BE2C (cell line): ENCODE results near the gene NFKBIB.

Source experiments
- DNase-seq: peaks from one replicate; pipeline ENCODE4 v3.0.0-alpha.2; 2020
- H3K27me3 ChIP-seq: fragments of 250-450 bp; sonication (Bioruptor Pico); 2 replicates; pipeline ENCODE4 v1.5.1; 2020; ENCODE audit warnings: mild to moderate bottlenecking
- H3K36me3 ChIP-seq: fragments of 250-450 bp; sonication (Bioruptor Pico); 2 replicates; pipeline ENCODE4 v1.5.1; 2020; ENCODE audit warnings: mild to moderate bottlenecking
- H3K4me1 ChIP-seq: fragments of 250-450 bp; sonication (Bioruptor Pico); 2 replicates; pipeline ENCODE4 v1.5.1; 2020
- H3K4me3 ChIP-seq: 2 replicates; pipeline ENCODE4 v1.5.1; 2011; ENCODE audit warnings: low read depth, low read length
- H3K9me3 ChIP-seq: fragments of 250-450 bp; sonication (Bioruptor Pico); 2 replicates; pipeline ENCODE4 v1.5.1; 2020
- TF ChIP-seq, protein P1 (sequence below): IDR thresholded peaks from 2 replicates; pipeline ENCODE4 v1.5.1; 2012; ENCODE audit warnings: mild to moderate bottlenecking, low read depth, low read length

Gene NFKBIB

DNA sequence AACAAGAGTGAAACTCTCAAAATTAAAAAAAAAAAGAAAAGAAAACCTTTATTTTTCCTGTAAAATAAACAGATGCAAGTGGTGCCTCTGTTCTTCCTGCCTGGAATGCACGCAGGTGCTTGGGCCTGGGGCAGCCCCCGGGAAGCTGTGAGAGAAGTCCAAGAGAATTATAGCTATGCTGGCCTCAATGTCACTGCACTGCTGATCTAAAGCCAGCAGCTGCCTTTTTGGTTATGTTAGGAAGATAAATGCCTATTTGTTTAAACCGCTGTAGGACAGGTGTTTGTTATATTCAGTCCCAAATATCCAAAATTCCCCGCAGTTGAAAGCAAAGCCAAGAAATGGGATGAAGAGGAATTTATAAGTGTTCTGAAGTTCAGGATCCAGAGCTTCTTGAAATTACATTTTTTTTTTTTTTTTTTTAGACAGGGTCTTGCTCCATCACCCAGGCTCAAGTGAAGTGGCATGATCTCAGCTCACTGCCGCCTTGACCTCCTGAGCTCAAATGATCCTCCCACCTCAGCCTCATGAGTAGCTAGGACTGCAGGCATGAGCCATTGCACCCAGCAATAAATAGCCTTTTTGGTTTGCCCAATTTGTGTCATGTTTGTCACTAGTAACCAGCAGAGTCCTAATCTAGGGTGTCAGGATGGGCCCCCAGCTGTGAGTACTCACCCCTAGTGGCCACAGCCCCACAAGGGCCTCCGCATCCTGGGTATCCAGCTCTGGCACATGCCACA is 23.9 kb upstream of the NFKBIB start:
- H3K4me3 ChIP-seq: no peak overlapping the region
- TF ChIP-seq, protein P1, sequence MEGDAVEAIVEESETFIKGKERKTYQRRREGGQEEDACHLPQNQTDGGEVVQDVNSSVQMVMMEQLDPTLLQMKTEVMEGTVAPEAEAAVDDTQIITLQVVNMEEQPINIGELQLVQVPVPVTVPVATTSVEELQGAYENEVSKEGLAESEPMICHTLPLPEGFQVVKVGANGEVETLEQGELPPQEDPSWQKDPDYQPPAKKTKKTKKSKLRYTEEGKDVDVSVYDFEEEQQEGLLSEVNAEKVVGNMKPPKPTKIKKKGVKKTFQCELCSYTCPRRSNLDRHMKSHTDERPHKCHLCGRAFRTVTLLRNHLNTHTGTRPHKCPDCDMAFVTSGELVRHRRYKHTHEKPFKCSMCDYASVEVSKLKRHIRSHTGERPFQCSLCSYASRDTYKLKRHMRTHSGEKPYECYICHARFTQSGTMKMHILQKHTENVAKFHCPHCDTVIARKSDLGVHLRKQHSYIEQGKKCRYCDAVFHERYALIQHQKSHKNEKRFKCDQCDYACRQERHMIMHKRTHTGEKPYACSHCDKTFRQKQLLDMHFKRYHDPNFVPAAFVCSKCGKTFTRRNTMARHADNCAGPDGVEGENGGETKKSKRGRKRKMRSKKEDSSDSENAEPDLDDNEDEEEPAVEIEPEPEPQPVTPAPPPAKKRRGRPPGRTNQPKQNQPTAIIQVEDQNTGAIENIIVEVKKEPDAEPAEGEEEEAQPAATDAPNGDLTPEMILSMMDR: no peak
- no peaks in the 10 kb centered on the region for H3K36me3 ChIP-seq
- no peaks in the 10 kb centered on the region for H3K27me3 ChIP-seq
- H3K4me1 ChIP-seq: no peaks in the 10 kb centered on the region
- H3K9me3 ChIP-seq: no peaks in the 10 kb centered on the region
- DNase-seq: no peak

DNA sequence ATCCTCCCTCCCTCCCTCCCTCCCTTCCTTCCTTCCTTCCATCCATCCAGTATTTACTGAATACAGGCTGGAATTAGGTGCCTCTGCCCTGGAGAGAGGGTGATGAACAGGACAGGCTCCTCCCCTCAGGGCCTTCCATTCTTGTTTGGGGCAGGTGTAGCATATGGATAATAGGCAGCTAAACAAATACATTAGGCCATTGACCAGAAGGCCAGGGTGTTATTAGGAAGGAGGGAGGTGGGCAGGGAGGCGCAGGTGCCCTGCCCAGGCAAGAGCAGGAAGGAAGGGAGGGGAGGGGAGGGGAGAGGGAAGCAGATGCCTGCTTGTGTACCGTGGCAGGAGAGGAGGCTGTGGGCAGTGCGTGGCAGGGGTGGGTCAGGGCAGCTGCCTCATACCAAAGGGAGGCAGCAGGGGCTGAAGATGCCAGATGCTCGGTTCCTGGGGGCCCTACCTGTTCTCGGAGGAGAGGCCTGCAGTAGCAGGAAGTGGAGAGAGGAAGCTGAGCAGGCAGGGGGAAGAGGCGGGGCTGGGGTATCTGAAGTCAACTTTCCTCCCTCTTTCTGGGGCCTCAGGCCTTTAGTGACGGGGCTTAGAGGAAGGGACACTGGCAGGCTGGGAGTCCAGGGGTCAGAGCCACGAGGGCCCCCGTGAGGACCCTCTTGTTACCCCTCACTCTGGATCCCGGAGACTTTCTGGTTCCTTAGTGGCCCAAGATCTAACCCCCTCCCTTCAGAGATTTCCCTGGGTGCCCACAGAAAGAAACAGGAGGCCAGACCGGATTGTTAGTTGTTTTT is 21.8 kb upstream of the NFKBIB start, which contains the start of gene RINL:
TSS of gene RINL (minus strand) at position 495 of the 794 bp plus-strand sequence. CDS start 1,533 bp downstream, outside the sequence.
- TF ChIP-seq, protein P1: no peak
- H3K9me3 ChIP-seq: no peaks in the 10 kb centered on the region
- no peaks in the 10 kb centered on the region for H3K36me3 ChIP-seq
- DNase-seq: no peak
- no peak within 1 kb of the TSS for H3K4me3 ChIP-seq
- no peaks in the 10 kb centered on the region for H3K4me1 ChIP-seq
- no peaks in the 10 kb centered on the region for H3K27me3 ChIP-seq

DNA sequence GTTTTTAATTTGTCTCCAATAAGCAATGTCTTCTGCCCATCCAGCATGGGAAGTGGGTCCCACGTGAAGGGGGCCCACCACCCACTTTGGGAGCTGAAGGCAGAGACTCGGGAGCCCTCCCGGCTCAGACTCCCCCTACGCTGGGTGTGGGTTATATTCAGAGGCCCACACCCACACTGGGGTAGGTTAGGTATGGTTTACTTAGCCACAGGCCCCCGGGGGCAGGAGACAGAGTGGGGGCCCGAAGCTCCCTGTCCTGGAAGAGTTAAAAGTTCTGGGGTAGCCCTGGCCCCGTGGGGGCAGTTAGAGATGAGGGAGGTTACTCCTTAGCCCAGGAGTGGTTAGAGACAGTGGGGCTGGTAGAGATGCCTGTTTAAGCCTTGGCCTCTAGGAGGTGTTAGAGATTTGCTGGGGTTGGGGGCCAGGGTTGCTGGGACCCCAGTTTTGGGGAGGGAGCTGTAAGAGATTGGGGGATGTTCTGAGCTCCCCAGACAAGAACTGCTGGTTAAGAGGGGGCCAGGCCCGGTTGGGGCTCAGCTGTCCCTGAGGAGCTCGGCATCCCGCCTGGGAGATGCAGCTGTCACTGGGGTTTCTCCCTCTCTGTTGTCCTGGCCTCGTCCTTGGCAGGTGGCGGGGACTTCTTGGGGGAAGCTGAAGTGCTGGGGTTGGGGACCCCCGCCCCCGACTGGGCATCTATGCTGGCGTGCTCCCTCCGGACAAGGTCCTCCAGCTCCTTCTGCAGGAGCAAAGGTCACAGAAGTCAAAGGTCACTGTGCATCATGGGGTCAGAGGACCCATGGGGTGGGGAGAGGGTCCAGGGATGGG is 21.0 kb upstream of the NFKBIB start:
- Histone ChIP-seq H3K27me3 (no peaks in the 10 kb centered on the region), H3K4me1 (no peaks in the 10 kb centered on the region), H3K9me3 (no peaks in the 10 kb centered on the region), H3K4me3 (no peak overlapping the region), H3K36me3 (no peaks in the 10 kb centered on the region)
- TF ChIP-seq, protein P1: no peak
- no peak for DNase-seq

DNA sequence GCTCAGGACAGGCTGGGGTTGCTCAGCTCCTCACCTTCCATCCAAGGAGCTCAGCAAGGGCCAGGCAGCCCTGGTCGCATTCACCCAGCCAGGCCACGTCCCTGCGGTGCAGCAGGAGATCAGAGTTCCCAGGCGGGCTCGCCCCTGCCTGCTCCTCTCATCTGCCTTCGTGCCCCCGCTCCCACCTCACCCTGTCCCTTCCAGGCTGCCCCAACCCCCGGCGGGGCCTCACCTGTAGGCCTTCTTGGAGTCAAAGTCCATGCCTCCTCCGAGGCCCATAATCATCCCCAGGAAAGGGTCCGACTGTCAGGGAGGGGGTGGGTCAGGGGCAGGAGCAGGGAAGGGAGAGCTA is 20.4 kb upstream of the NFKBIB start:
- Histone ChIP-seq H3K9me3 (no peaks in the 10 kb centered on the region), H3K27me3 (no peaks in the 10 kb centered on the region), H3K4me3 (no peak overlapping the region), H3K36me3 (no peaks in the 10 kb centered on the region), H3K4me1 (no peaks in the 10 kb centered on the region)
- TF ChIP-seq, protein P1: no peak
- DNase-seq: no peak

DNA sequence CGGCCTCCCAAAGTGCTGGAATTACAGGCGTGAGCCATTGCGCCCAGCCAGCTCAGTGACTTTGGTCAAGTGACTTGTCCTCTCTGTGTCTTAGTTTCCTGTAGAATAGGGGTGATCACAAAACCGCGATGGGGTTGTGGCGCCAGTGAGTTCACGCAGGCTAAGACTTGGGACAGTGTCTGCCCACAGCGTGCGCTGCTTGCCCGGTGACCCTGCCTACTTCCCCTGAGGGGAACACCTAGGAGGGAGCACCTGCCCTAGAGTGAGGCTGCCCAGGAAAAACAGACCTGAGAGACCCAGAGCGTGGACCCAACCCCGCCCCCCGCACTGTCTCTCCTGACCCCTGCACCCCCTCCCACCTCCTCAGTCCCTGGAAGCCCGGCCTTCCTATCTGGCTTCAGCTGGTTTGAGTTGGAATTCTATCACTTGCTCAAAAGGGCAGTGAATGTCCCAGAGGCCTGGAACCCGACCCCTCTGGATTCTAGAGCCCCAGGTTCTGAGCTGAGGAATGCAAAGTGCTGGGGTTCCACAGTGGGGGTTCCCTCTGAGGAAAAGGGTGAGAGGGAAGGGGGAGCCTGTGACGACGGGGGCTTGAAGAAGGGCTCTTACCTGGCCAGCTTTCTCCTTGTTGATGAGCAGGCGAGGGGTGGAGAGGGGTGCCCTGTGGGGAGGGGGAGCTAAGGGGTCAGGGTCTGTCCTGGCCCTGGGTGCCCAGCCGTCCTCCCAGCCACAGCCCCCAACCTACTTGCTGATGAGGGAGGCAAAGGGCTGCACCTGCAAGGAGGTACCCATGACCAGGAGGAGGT is 19.5 kb upstream of the NFKBIB start:
- no peaks in the 10 kb centered on the region for H3K9me3 ChIP-seq
- no peaks in the 10 kb centered on the region for H3K36me3 ChIP-seq
- DNase-seq: no peak
- H3K4me1 ChIP-seq: no peaks in the 10 kb centered on the region
- H3K27me3 ChIP-seq: no peaks in the 10 kb centered on the region
- TF ChIP-seq, protein P1: no peak
- H3K4me3 ChIP-seq: no peak overlapping the region
